GM19043 (cell line): ENCODE measurements around the gene PRR33.
"Not testable (repeated sequence)": the region's sequence is repeated elsewhere in the genome, so short reads cannot be mapped to it uniquely, and the experiment has no call there.

Experiments
- ATAC-seq: cut with Tn5 transposase; IDR thresholded peaks from one replicate; pipeline ENCODE4 v1.9.1; 2021; ENCODE audit warnings: low read depth; ENCODE audit not compliant: unreplicated experiment

The PRR33 gene

DNA sequence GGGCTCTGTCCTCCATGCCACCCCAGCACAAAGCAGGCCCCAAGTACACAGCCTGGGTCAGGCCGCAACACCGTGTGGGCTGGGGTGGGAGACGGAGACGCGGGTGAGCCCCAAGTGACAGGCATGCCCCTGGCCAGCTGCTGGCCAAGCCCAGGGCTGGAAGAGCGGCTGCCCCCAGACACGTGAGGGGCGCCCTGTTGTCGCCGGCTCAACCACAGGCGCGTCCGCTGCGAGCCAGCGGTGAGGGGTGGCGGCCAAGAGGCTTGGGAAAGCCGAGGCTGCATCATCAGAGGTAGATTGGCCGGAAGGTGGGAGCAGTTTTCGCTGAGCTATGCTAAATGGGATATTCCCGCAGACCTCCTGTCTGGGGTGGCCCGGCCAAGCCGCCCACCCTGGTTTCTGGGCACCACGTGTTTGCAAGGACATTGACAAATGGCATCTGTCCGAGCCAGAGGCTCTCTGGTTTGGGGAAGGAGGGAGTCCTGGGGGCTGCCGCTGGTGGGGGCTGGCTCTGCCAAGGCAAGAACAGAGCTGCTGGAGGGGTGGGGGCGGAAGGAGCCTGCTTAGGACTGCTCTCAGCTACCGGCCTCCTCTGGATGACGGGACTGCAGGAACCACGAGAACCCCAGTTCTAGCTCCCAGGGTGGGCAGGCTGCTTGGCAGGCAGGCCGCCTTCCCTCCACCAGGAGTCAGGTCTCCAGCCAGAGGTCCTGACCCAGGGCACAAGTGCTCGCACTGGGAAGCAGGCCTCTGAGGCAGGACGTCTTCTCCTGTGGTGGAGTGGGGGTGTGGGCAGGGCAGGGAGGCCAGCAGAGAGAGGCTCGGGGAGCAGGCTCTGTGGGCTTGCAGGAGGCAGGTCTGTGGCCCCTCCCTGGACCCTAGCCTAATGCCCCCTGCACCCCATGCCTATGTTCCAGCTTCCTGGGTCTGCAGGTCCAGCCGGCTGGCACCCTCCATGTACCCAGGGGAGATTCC lies 552 bp downstream of the PRR33 start:
- no peak for ATAC-seq

- no peak for ATAC-seq
Observed at GRCh38 chr11:1889941-1890855, 1.5 kb downstream of the PRR33 start.

GRCh38 chr11:1889224-1889930 lies 2.3 kb downstream of the PRR33 start:
- no peak for ATAC-seq

GRCh38 chr11:1888811-1889210 lies 2.9 kb downstream of the PRR33 start:
- ATAC-seq, result no peak

GRCh38 chr11:1888347-1888753 lies 3.3 kb downstream of the PRR33 start:
- no peak for ATAC-seq

DNA sequence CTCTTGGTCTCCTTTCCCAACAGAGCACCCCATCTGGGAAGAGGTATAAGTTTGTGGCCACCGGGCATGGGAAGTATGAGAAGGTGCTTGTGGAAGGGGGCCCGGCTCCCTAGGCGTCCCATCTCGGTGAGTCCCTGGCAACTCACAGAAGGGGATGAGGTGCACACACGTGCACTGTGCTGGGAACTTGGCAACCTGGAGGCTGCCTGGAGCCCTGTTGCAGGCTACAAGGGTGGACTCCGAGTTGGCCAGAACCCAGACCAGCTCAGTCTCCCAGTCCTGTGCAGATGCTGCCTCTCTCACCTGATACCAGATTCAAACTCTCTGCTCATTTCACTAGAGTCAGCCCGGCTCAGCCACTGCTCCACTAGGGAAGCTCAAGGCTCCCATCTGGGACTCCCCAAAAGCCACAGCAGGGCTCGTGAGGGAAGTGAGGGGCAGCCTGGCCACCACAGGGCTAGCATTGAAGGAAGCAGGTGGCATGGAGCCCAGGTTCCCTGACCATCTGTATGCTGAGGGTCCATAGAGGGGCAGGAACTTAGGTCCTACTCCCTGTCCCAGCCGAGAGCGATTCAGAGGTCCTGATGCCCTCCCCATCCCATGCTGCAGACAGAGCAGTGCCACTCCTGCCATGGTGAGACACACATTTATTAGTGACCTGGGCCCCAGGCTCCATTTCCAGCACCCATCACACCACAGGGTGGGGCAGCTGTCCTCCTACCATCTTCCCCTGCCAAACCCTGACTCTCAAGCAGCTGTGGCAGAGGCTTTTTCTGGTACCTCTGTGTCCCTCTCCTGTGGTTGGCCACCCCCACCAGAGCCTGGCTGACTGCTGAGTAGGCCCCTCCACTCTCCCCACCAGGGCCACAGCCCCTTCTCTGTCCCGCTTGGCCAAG lies 4.0 kb downstream of the PRR33 start:
- ATAC-seq, result no peak

- ATAC-seq, result not testable (repeated sequence)
Observed at GRCh38 chr11:1886551-1886950, 5.1 kb downstream of the PRR33 start.

GRCh38 chr11:1884303-1884700 lies 7.4 kb downstream of the PRR33 start:
- no peak for ATAC-seq

GRCh38 chr11:1883346-1884302 lies 8.1 kb downstream of the PRR33 start:
- no peak for ATAC-seq

GRCh38 chr11:1882265-1883238 lies 9.1 kb downstream of the PRR33 start:
- ATAC-seq, result no peak

- ATAC-seq, result no peak
Observed at GRCh38 chr11:1881442-1882264, 10.0 kb downstream of the PRR33 start.

DNA sequence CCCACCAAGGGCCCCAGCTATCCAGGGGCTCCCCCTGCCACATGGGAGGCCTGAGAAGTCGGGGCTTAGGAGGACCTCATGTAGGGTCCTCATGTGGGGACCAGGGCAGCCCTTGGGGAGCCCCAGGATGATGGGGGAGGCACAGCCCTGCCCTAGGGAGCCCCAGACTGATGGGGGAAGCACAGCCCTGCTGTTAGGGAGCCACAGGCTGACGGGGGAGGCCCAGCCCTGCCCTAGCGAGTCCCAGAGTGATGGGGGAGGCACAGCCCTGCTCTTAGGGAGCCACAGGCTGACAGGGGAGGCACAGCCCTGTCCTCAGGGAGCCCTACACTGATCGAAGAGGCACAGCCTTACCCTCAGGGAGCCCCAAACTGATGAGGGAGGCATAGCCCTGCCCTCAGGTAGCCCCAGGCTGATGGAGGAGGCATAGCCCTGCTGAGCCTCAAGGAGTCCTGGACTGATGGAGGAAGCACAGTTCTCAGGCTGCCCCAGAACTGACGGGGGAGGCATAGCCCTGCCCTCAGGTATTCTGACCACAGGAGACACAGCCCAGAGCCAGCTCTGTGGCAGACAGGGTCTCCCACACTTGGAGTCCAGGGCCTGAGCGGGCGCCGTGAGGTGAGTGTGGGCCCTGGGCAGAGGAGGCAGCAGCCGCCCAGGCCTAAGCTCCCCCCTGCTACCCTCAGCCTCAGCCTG lies 10.8 kb downstream of the PRR33 start:
- ATAC-seq, result no peak

DNA sequence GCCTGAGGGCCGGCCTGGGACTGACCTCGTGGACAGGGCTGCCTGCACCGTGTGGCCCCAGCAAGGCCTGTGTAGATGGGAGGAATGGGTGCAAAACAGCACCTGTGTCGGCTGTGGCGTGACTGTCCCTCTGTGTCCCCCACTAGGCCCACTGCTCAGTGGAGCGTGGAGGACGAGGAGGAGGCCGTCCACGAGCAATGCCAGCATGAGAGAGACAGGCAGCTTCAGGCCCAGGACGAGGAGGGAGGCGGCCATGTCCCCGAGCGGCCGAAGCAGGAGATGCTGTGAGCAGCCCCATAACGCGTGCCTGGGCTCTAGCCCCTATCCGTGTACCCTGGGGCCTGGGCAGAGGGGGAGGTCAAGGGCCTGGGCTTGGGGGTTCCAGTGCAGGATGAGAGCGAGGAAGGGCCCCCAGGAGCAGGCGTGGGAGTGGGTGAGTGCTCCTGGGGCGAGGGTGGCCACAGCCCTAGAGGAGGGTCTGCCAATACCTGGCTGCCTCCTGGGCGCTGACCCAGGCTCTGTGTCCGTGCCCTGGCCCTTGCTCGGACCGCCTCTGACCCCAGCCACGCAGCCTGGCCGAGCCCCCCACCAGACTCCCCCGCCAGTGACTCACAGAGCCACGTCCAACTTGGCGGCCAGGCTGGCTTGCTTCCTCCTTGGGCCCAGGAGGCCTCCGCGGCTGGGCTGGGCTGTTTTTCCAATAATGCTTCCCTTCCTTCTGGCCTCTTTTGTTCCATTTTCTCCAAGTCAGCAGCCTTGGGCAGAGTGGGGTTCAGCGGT lies 11.6 kb downstream of the PRR33 start:
- ATAC-seq, result no peak

DNA sequence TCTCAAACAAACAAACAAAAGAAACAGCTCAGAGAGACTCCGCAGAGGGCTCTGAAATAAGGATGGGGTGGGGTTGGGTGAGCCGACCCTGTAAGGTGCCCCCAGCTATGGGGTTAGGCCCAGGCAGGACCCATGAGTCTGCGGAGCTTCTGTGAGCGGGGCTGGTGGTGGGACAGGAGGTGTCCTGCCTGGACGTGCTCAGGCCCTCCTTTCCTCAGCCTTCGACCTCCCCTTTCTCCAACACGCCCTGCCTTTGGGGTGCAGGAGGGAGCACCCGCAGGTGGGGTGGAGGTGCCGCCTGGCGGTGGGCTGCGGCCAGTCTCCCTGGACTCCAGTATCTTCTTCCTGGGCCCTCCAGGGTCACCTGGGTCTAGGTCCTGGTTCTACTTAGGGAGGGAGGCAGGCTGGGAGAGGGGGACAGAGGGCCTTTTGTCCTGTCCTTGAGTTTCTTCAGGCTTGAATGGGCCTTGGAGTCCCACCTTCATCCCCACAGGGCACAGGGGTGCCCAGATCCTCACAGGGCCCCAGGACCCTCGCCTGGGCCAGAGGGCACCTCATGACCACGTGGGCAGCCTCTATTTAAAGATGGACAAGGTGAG lies 12.3 kb downstream of the PRR33 start:
- ATAC-seq, result no peak
